ENCODE measurements around the gene NBEAL2. TPM values are rescaled to one million over a fixed set of nuclear protein-coding genes. Genes with fewer than 3 reads are reported as not detected.

Gene NBEAL2
- total RNA-seq, 1 donor from 2014 or later: 116 TPM

DNA sequence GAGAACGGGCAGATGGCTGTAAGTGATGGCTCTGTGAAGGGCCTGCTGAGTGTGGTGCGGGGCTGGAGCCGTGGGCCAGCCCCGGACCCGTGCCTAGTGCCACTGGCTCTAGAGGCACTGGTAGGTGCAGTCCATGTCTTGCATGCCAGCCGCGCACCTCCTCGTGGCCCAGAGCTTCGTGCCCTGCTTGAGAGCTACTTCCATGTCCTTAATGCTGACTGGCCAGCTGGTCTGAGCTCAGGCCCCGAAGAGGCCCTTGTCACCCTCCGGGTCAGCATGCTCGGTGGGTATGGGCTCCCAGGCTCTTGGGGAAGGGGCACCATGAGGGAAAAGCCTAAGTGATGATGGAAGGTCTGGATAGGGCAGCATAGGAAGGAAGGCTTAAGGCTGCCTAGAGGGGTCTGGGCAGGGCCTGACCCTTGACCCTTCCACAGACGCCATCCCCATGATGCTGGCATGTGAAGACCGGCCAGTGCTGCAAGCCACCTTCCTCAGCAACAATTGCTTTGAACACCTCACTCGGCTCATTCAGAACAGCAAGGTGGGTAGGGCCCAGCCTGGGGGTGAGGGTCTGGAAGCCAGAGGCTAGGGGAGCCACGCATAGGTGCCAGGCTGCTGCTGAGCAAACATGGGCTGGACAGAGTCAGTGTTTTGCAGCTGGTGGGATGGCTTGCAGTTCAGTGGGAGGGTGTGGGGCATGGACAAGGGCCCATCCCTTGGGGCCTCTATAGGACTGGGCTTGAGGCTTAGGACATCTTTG, 12.1 kb downstream of the NBEAL2 start:
- Histone ChIP-seq H3K36me3 (peaks cover 25% of the 10 kb centered on the region), H3K4me3 (no peak overlapping the region), H3K4me1 (peaks cover 42% of the 10 kb centered on the region), H3K27me3 (no peaks in the 10 kb centered on the region), H3K27ac (no peak overlapping the region), H3K9me3 (no peaks in the 10 kb centered on the region)
- intact Hi-C loops (cut with DNase I): no loop called here
- ATAC-seq (no peak), DNase-seq (no peak)
- TF ChIP-seq, protein P1, sequence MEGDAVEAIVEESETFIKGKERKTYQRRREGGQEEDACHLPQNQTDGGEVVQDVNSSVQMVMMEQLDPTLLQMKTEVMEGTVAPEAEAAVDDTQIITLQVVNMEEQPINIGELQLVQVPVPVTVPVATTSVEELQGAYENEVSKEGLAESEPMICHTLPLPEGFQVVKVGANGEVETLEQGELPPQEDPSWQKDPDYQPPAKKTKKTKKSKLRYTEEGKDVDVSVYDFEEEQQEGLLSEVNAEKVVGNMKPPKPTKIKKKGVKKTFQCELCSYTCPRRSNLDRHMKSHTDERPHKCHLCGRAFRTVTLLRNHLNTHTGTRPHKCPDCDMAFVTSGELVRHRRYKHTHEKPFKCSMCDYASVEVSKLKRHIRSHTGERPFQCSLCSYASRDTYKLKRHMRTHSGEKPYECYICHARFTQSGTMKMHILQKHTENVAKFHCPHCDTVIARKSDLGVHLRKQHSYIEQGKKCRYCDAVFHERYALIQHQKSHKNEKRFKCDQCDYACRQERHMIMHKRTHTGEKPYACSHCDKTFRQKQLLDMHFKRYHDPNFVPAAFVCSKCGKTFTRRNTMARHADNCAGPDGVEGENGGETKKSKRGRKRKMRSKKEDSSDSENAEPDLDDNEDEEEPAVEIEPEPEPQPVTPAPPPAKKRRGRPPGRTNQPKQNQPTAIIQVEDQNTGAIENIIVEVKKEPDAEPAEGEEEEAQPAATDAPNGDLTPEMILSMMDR (IDR thresholded peaks at IDR 0.05): no peak

DNA sequence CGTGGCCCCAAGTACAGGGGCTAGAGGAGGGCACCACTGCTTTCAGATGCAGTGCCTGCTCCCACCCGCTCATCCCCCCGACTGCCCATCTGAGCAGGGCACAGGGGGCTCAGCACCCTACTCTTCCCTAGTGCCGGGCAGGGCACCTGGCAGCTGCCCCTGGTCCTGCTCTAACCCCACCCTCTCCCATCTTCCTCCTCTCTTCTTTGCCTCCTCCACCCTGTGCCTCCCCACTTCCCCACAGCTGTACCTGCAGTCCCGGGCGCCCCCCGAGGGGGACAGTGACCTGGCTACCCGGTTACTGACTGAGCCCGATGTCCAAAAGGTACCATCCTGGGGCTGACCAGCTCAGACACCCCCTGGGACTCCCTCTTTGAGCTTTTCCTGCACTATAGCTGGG, 12.8 kb downstream of the NBEAL2 start:
- ATAC-seq: no peak

DNA sequence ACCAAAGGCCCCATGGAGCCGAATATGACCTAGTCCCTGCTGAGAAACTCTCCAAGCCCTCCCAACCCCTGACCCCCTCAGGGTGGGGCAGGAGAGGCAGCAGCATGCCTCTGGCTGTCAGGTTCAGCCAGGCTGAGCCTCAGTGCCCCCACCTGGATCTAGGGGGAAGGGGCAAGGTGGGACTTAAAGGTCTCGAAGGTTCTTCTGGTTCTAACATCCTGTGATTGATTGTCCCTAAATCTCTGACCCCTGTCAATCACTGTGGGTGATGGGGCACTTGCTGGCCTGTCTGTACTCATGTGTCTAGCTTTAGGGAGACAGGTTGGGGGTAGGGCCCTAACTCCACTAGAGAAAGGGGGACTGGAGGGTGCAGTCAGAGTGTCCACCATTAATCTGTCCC, 13.8 kb downstream of the NBEAL2 start:
- H3K4me1 ChIP-seq: peaks cover 25% of the 10 kb centered on the region
- no peaks in the 10 kb centered on the region for H3K9me3 ChIP-seq
- peaks cover 25% of the 10 kb centered on the region for H3K36me3 ChIP-seq
- ATAC-seq (no peak), DNase-seq (no peak)
- intact Hi-C loops (cut with DNase I): no loop called here
- no peak overlapping the region for H3K27ac ChIP-seq
- H3K27me3 ChIP-seq: no peaks in the 10 kb centered on the region
- H3K4me3 ChIP-seq: no peak overlapping the region
- TF ChIP-seq, protein P1 (IDR thresholded peaks at IDR 0.05): no peak

More for the DNA sequence above, 12.8 kb downstream of the NBEAL2 start:
- H3K4me1 ChIP-seq: peaks cover 36% of the 10 kb centered on the region
- H3K9me3 ChIP-seq: no peaks in the 10 kb centered on the region
- no peak overlapping the region for H3K27ac ChIP-seq
- no peak for DNase-seq
- no peaks in the 10 kb centered on the region for H3K27me3 ChIP-seq
- no peak overlapping the region for H3K4me3 ChIP-seq
- intact Hi-C loops (cut with DNase I): no loop called here
- peaks cover 25% of the 10 kb centered on the region for H3K36me3 ChIP-seq
- TF ChIP-seq, protein P1 (IDR thresholded peaks at IDR 0.05): no peak

DNA sequence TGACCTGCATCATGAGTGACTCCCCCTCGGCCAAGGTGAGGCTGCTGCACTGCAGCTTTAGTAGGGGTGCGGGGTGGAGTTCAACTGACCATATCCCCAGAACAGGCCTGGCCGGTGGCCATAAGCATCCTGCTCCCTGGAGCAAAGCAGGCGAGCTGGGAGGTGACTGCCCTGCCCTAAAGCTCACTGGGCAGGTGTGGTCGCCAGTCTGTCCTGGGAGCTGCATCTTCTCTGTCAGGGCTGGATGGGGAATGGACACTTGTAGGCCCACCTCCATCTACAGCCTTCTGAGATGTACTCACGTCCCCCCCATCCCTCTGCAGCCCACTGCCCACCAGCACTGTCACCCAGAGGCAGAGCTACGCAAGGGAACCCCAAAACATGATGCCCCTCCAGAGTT, 14.5 kb downstream of the NBEAL2 start:
- DNase-seq (no peak), ATAC-seq (no peak)
- Histone ChIP-seq H3K4me3 (no peak overlapping the region), H3K27me3 (no peaks in the 10 kb centered on the region), H3K27ac (no peak overlapping the region), H3K36me3 (peaks cover 25% of the 10 kb centered on the region), H3K4me1 (peaks cover 18% of the 10 kb centered on the region), H3K9me3 (no peaks in the 10 kb centered on the region)
- intact Hi-C loops (cut with DNase I): no loop called here
- TF ChIP-seq, protein P1 (IDR thresholded peaks at IDR 0.05): no peak

DNA sequence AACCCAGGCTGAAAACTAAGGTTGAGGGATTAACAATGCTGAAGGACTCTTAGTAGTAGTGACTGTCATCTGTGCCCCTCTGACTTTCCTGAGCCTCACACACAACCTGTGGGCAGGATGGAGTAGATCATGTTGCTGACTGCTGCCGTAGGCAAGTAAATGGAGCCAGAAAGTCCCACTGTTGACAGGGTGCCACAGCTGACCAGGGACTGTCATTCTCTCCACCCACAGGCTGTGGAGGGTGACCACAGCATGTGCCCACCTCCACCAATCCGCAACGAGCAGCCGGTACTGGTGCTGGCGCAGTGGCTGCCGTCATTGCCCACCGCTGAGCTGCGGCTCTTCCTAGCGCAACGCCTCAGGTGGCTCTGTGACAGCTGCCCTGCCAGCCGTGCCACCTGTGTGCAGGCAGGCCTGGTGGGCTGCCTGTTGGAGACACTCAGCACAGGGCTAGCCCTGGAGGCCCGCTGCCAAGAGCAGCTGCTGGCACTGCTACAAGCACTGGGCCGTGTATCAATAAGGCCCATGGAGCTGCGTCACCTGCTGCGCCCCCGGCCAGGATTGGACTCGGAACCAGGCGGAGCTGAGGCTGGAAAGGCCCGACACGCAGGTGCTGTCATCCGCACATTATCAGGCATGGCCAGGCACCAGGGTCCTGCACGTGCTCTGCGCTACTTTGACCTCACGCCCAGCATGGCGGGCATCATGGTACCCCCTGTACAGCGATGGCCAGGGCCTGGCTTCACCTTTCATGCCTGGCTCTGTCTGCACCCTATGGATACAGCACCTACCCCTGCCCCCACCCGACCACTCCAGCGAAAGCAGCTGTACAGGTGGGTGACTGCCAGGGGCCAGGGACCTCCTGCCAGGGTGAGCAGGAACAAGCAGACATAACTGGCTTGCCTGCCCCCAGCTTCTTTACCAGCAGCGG, 15.6 kb downstream of the NBEAL2 start:
- no peak for DNase-seq
- TF ChIP-seq, protein P1 (IDR thresholded peaks at IDR 0.05): no peak
- Histone ChIP-seq H3K27me3 (no peaks in the 10 kb centered on the region), H3K9me3 (no peaks in the 10 kb centered on the region), H3K4me1 (peaks cover 9% of the 10 kb centered on the region), H3K27ac (no peak overlapping the region), H3K36me3 (peaks cover 32% of the 10 kb centered on the region), H3K4me3 (no peak overlapping the region)
- ATAC-seq: no peak
- intact Hi-C loops (cut with DNase I): loop anchor here (5.0 kb wide), 1 partner anchor 73 kb away; no protein-coding TSS in a partner anchor
